Fibroblast of lung (primary cell): ENCODE measurements around the gene CCDC33.

Experiments used
- EZH2 ChIP-seq: IDR thresholded peaks from 2 replicates; pipeline ENCODE4 v1.5.1; 2012; ENCODE audit warnings: low read length, control low read depth, mild to moderate bottlenecking; ENCODE audit errors: missing control alignments
- TF ChIP-seq, protein P1 (sequence below), 2 donors: IDR thresholded peaks in 1 of 2; conservative IDR thresholded peaks in 1 of 2; 1 replicate in 1 of 2; 2 replicates in 1 of 2; pipeline ENCODE4 v1.5.1; 2011 to 2012; ENCODE audit warnings: low read length in 2 of 2, control low read depth in 1 of 2, inconsistent platforms in 1 of 2, low read depth in 1 of 2, mild to moderate bottlenecking in 1 of 2

DNA sequence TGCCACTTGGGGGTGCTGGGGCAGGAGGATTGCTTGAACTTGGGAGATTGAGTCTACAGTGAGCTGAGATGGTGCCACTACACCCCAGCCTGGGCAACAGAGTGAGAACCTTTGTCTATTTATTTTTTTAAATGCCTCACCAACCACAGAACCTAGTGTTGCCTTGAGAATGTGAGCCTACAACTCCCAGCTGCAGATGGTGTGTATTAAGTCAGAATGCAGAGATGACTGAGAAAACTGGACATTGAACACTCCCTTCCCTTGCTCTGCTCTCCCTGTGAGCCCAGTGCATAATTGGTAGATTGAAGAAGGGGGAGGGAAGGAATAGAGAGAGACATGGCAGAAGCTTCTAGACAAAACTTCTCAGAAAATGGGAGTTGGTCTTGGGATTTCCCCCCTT is 53.5 kb downstream of the CCDC33 start:
- TF ChIP-seq, protein P1, sequence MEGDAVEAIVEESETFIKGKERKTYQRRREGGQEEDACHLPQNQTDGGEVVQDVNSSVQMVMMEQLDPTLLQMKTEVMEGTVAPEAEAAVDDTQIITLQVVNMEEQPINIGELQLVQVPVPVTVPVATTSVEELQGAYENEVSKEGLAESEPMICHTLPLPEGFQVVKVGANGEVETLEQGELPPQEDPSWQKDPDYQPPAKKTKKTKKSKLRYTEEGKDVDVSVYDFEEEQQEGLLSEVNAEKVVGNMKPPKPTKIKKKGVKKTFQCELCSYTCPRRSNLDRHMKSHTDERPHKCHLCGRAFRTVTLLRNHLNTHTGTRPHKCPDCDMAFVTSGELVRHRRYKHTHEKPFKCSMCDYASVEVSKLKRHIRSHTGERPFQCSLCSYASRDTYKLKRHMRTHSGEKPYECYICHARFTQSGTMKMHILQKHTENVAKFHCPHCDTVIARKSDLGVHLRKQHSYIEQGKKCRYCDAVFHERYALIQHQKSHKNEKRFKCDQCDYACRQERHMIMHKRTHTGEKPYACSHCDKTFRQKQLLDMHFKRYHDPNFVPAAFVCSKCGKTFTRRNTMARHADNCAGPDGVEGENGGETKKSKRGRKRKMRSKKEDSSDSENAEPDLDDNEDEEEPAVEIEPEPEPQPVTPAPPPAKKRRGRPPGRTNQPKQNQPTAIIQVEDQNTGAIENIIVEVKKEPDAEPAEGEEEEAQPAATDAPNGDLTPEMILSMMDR (conservative IDR thresholded peaks at IDR 0.05 in 1 of 2, IDR thresholded peaks at IDR 0.05 in 1 of 2; ENCODE audit: low read depth in 1 of 2, low read length in 2 of 2) = no peak
- no peak for TF ChIP-seq EZH2
